ENCODE data around the gene CCNY.

CCNY gene

GRCh38 chr10:35471435-35471834 is 135.1 kb downstream of the CCNY start:
- H3K36me3 ChIP-seq (ENCODE audit: insufficient read depth, insufficient read length, low read length): no peaks in the 10 kb centered on the region
- no peak overlapping the region for H3K9ac ChIP-seq (ENCODE audit: insufficient read length, low read depth)
- no peak overlapping the region for H3K4me3 ChIP-seq (ENCODE audit: insufficient read length, low read depth)
- no peaks in the 10 kb centered on the region for H3K9me3 ChIP-seq (ENCODE audit: insufficient read depth, low read length)
- TF ChIP-seq YY1 (IDR thresholded peaks at IDR 0.05; ENCODE audit: insufficient read depth, insufficient read length) (no peak), ZNF274 (IDR thresholded peaks at IDR 0.05; ENCODE audit: low read depth, low read length) (no peak), SUZ12 (IDR thresholded peaks at IDR 0.05; ENCODE audit: extremely low read depth, insufficient read depth, insufficient read length) (no peak)
- H3K4me1 ChIP-seq (ENCODE audit: insufficient read depth, insufficient read length): peaks cover 4% of the 10 kb centered on the region
- DNase-seq (ENCODE audit: low read depth, low spot score): no peak
- H3K27me3 ChIP-seq (ENCODE audit: insufficient read depth, insufficient read length): no peaks in the 10 kb centered on the region

GRCh38 chr10:35480142-35480541 is 143.8 kb downstream of the CCNY start:
- H3K36me3 ChIP-seq (ENCODE audit: insufficient read depth, insufficient read length, low read length): peaks cover 5% of the 10 kb centered on the region
- H3K4me1 ChIP-seq (ENCODE audit: insufficient read depth, insufficient read length): no peaks in the 10 kb centered on the region
- H3K9me3 ChIP-seq (ENCODE audit: insufficient read depth, low read length): no peaks in the 10 kb centered on the region
- no peak overlapping the region for H3K9ac ChIP-seq (ENCODE audit: insufficient read length, low read depth)
- TF ChIP-seq YY1 (IDR thresholded peaks at IDR 0.05; ENCODE audit: insufficient read depth, insufficient read length) (no peak), ZNF274 (IDR thresholded peaks at IDR 0.05; ENCODE audit: low read depth, low read length) (no peak), SUZ12 (IDR thresholded peaks at IDR 0.05; ENCODE audit: extremely low read depth, insufficient read depth, insufficient read length) (no peak)
- H3K27me3 ChIP-seq (ENCODE audit: insufficient read depth, insufficient read length): no peaks in the 10 kb centered on the region
- no peak overlapping the region for H3K4me3 ChIP-seq (ENCODE audit: insufficient read length, low read depth)
- DNase-seq (ENCODE audit: low read depth, low spot score): no peak

- Histone ChIP-seq H3K4me1 (ENCODE audit: insufficient read depth, insufficient read length) (no peaks in the 10 kb centered on the region), H3K9me3 (ENCODE audit: insufficient read depth, low read length) (no peaks in the 10 kb centered on the region)
Observed at GRCh38 chr10:35481413-35481812, 145.1 kb downstream of the CCNY start.

GRCh38 chr10:35486297-35486990 is 150.1 kb downstream of the CCNY start:
- TF ChIP-seq SUZ12 (IDR thresholded peaks at IDR 0.05; ENCODE audit: extremely low read depth, insufficient read depth, insufficient read length) (no peak), ZNF274 (IDR thresholded peaks at IDR 0.05; ENCODE audit: low read depth, low read length) (no peak)
- no peaks in the 10 kb centered on the region for H3K4me1 ChIP-seq (ENCODE audit: insufficient read depth, insufficient read length)
- H3K9ac ChIP-seq (ENCODE audit: insufficient read length, low read depth): no peak overlapping the region
- no peaks in the 10 kb centered on the region for H3K27me3 ChIP-seq (ENCODE audit: insufficient read depth, insufficient read length)
- H3K4me3 ChIP-seq (ENCODE audit: insufficient read length, low read depth): no peak overlapping the region
- H3K9me3 ChIP-seq (ENCODE audit: insufficient read depth, low read length): no peaks in the 10 kb centered on the region
- H3K36me3 ChIP-seq (ENCODE audit: insufficient read depth, insufficient read length, low read length): peaks cover 16% of the 10 kb centered on the region
- no peak for DNase-seq (ENCODE audit: low read depth, low spot score)

More at GRCh38 chr10:35481413-35481812, 145.1 kb downstream of the CCNY start:
- Histone ChIP-seq H3K9ac (ENCODE audit: insufficient read length, low read depth) (no peak overlapping the region), H3K4me3 (ENCODE audit: insufficient read length, low read depth) (no peak overlapping the region), H3K36me3 (ENCODE audit: insufficient read depth, insufficient read length, low read length) (peaks cover 11% of the 10 kb centered on the region), H3K27me3 (ENCODE audit: insufficient read depth, insufficient read length) (no peaks in the 10 kb centered on the region)
- DNase-seq (ENCODE audit: low read depth, low spot score): no peak
- TF ChIP-seq YY1 (IDR thresholded peaks at IDR 0.05; ENCODE audit: insufficient read depth, insufficient read length): no peak
- TF ChIP-seq SUZ12 (IDR thresholded peaks at IDR 0.05; ENCODE audit: extremely low read depth, insufficient read depth, insufficient read length): no peak

- TF ChIP-seq ZNF274 (IDR thresholded peaks at IDR 0.05; ENCODE audit: low read depth, low read length) (no peak), YY1 (IDR thresholded peaks at IDR 0.05; ENCODE audit: insufficient read depth, insufficient read length) (no peak), SUZ12 (IDR thresholded peaks at IDR 0.05; ENCODE audit: extremely low read depth, insufficient read depth, insufficient read length) (no peak)
- Histone ChIP-seq H3K9me3 (ENCODE audit: insufficient read depth, low read length) (no peaks in the 10 kb centered on the region), H3K4me1 (ENCODE audit: insufficient read depth, insufficient read length) (no peaks in the 10 kb centered on the region), H3K9ac (ENCODE audit: insufficient read length, low read depth) (no peak overlapping the region), H3K4me3 (ENCODE audit: insufficient read length, low read depth) (no peak overlapping the region), H3K27me3 (ENCODE audit: insufficient read depth, insufficient read length) (no peaks in the 10 kb centered on the region), H3K36me3 (ENCODE audit: insufficient read depth, insufficient read length, low read length) (peaks cover 16% of the 10 kb centered on the region)
- DNase-seq (ENCODE audit: low read depth, low spot score): no peak
Observed at GRCh38 chr10:35487336-35488034, 151.2 kb downstream of the CCNY start.

- Histone ChIP-seq H3K9me3 (ENCODE audit: insufficient read depth, low read length) (no peaks in the 10 kb centered on the region), H3K36me3 (ENCODE audit: insufficient read depth, insufficient read length, low read length) (peaks cover 16% of the 10 kb centered on the region), H3K4me3 (ENCODE audit: insufficient read length, low read depth) (no peak overlapping the region), H3K9ac (ENCODE audit: insufficient read length, low read depth) (no peak overlapping the region), H3K4me1 (ENCODE audit: insufficient read depth, insufficient read length) (no peaks in the 10 kb centered on the region), H3K27me3 (ENCODE audit: insufficient read depth, insufficient read length) (no peaks in the 10 kb centered on the region)
- TF ChIP-seq YY1 (IDR thresholded peaks at IDR 0.05; ENCODE audit: insufficient read depth, insufficient read length): no peak
- TF ChIP-seq SUZ12 (IDR thresholded peaks at IDR 0.05; ENCODE audit: extremely low read depth, insufficient read depth, insufficient read length): no peak
- no peak for TF ChIP-seq ZNF274 (IDR thresholded peaks at IDR 0.05; ENCODE audit: low read depth, low read length)
- no peak for DNase-seq (ENCODE audit: low read depth, low spot score)
Observed at GRCh38 chr10:35488228-35488627, 151.9 kb downstream of the CCNY start.

GRCh38 chr10:35492386-35493195 is 156.3 kb downstream of the CCNY start:
- Histone ChIP-seq H3K36me3 (ENCODE audit: insufficient read depth, insufficient read length, low read length) (peaks cover 2% of the 10 kb centered on the region), H3K4me1 (ENCODE audit: insufficient read depth, insufficient read length) (no peaks in the 10 kb centered on the region), H3K4me3 (ENCODE audit: insufficient read length, low read depth) (no peak overlapping the region), H3K9me3 (ENCODE audit: insufficient read depth, low read length) (no peaks in the 10 kb centered on the region), H3K9ac (ENCODE audit: insufficient read length, low read depth) (peak overlapping the region; percentile 21), H3K27me3 (ENCODE audit: insufficient read depth, insufficient read length) (no peaks in the 10 kb centered on the region)
- DNase-seq (ENCODE audit: low read depth, low spot score): no peak
- no peak for TF ChIP-seq ZNF274 (IDR thresholded peaks at IDR 0.05; ENCODE audit: low read depth, low read length)
- no peak for TF ChIP-seq YY1 (IDR thresholded peaks at IDR 0.05; ENCODE audit: insufficient read depth, insufficient read length)
- no peak for TF ChIP-seq SUZ12 (IDR thresholded peaks at IDR 0.05; ENCODE audit: extremely low read depth, insufficient read depth, insufficient read length)
